HepG2 (cell line): ENCODE results near the gene SH2D6. TPM values are rescaled to one million over a fixed set of nuclear protein-coding genes. Genes with fewer than 3 reads are reported as not detected.

ENCODE experiments used
- ATAC-seq: fragments of 200-7000 bp; cut with Tn5 transposase; 3 replicates; pipeline ENCODE4 v1.9.1; 2020; ENCODE audit warnings: mild to moderate bottlenecking, moderate library complexity
- BruUV-seq: library from RNA; stranded (reverse); fragments of 400-500 nt; replicated peaks from 2 replicates; lab custom pipeline; 2021; lab: Mats Ljungman, UMichigan
- CTCF ChIA-PET: fragments of 300-600 bp; formaldehyde crosslinking; extraction: SDS; loops from one replicate; lab custom pipeline; 2021; ENCODE audit warnings: low total read pairs, inconsistent platforms, low intra/inter-chr PET ratio; lab: Yijun Ruan, JAX
- POLR2A ChIA-PET: fragments of 350-600 bp; sonication (Branson Sonifier 250); formaldehyde crosslinking; loops from one replicate; lab custom pipeline; 2020; ENCODE audit warnings: antibody characterized with exemption, inconsistent platforms; lab: Yijun Ruan, JAX
- DNase-seq: peaks from one replicate; pipeline ENCODE4 v3.0.0-alpha.2; 2015; ENCODE audit warnings: low spot score
- FAIRE-seq: peaks from 3 replicates; lab custom pipeline; 2011; peaks lifted over from hg19 to GRCh38; lab: Jason Lieb, UNC
- H2AFZ ChIP-seq: one replicate; pipeline ENCODE4 v1.6.1; 2011; ENCODE audit warnings: low read length, inconsistent platforms
- H3K27ac ChIP-seq: fragments of 300-600 bp; 3 replicates; pipeline ENCODE4 v1.8.0; 2011; ENCODE audit warnings: mixed run types, mild to moderate bottlenecking, mixed read lengths, low read length, inconsistent platforms; ENCODE audit not compliant: insufficient read depth; ENCODE audit errors: extremely low read length
- H3K27me3 ChIP-seq, 2 experiments: fragments of 200-600 bp in 1 of 2; 2 replicates in 1 of 2; 3 replicates in 1 of 2; pipeline versions ENCODE4 v1.6.0 to v1.8.0; 2011; ENCODE audit warnings: low read length in 2 of 2, mild to moderate bottlenecking in 2 of 2, moderate library complexity in 2 of 2, inconsistent platforms in 1 of 2; ENCODE audit not compliant: insufficient read depth in 2 of 2, control insufficient read depth in 1 of 2
- H3K36me3 ChIP-seq, 2 experiments: fragments of 200-600 bp in 1 of 2; replicated peaks in 1 of 2; 2 replicates in 1 of 2; 3 replicates in 1 of 2; pipeline versions ENCODE4 v1.5.1 to v1.8.0; 2011; ENCODE audit warnings: low read length in 2 of 2, inconsistent platforms in 1 of 2; ENCODE audit not compliant: insufficient read depth in 2 of 2, control insufficient read depth in 1 of 2
- H3K4me1 ChIP-seq: 2 replicates; pipeline ENCODE4 v1.5.1; 2012; ENCODE audit warnings: low read length, inconsistent platforms; ENCODE audit not compliant: insufficient read depth
- H3K4me2 ChIP-seq: 2 replicates; pipeline ENCODE4 v1.6.0; 2011; ENCODE audit warnings: low read depth, low read length, inconsistent platforms
- H3K4me3 ChIP-seq, 3 experiments: fragments of 200-600 bp in 1 of 3; sonication (generic), shearing (Covaris generic) in 1 of 3; replicated peaks in 1 of 3; 2 replicates each; pipeline ENCODE4 v1.5.1; 2011 to 2016; ENCODE audit warnings: low read length in 3 of 3, inconsistent platforms in 2 of 3, low read depth in 2 of 3, mild to moderate bottlenecking in 2 of 3, control low read depth in 1 of 3, mixed read lengths in 1 of 3; ENCODE audit not compliant: insufficient read depth in 1 of 3
- H3K79me2 ChIP-seq: one replicate; pipeline ENCODE4 v1.6.1; 2011; ENCODE audit warnings: low read length, inconsistent platforms; ENCODE audit not compliant: insufficient read depth
- H3K9ac ChIP-seq: 2 replicates; pipeline ENCODE4 v1.6.0; 2011; ENCODE audit warnings: mild to moderate bottlenecking, low read depth, low read length, inconsistent platforms; ENCODE audit not compliant: insufficient read depth
- H3K9me3 ChIP-seq: 2 replicates; pipeline ENCODE4 v1.5.1; 2012; ENCODE audit warnings: mild to moderate bottlenecking, low read length
- H4K20me1 ChIP-seq: 2 replicates; pipeline ENCODE4 v1.6.0; 2011; ENCODE audit warnings: inconsistent platforms, mild to moderate bottlenecking, low read length, moderate library complexity; ENCODE audit not compliant: insufficient read depth
- CHD4 ChIP-seq: fragments of 200-600 bp; sonication (generic); IDR thresholded peaks from 2 replicates; pipeline ENCODE4 v1.7.0; 2017; ENCODE audit warnings: mild to moderate bottlenecking, low read length, borderline replicate concordance
- FLYWCH1 ChIP-seq: sonication (generic); formaldehyde crosslinking; IDR thresholded peaks from 2 replicates; pipeline ENCODE4 v1.8.1; 2023; ENCODE audit warnings: mild to moderate bottlenecking, missing genetic modification reagents
- GABPA ChIP-seq, 2 experiments: IDR thresholded peaks; 2 replicates each; pipeline ENCODE4 v1.6.1; 2011 to 2016; ENCODE audit warnings: low read depth in 2 of 2, low read length in 1 of 2, missing biosample characterization in 1 of 2, missing genetic modification characterization in 1 of 2
- HIC2 ChIP-seq: sonication (generic); formaldehyde crosslinking; IDR thresholded peaks from 2 replicates; pipeline ENCODE4 v1.9.0; 2022; ENCODE audit warnings: low read depth, missing genetic modification reagents
- HNRNPL ChIP-seq: fragments of 200-400 bp; formaldehyde crosslinking; IDR thresholded peaks from 2 replicates; pipeline ENCODE4 v1.6.1; 2017; ENCODE audit warnings: mild to moderate bottlenecking, low read depth, low read length
- HNRNPUL1 ChIP-seq: fragments of 200-400 bp; formaldehyde crosslinking; IDR thresholded peaks from 2 replicates; pipeline ENCODE4 v1.6.1; 2017; ENCODE audit warnings: low read depth, mild to moderate bottlenecking, low read length, moderate library complexity
- JUN ChIP-seq: sonication (generic); formaldehyde crosslinking; IDR thresholded peaks from 2 replicates; pipeline ENCODE4 v1.4.0; 2020; ENCODE audit warnings: mild to moderate bottlenecking, missing genetic modification reagents
- MBD4 ChIP-seq: IDR thresholded peaks from 2 replicates; pipeline ENCODE4 v1.6.1; 2012; ENCODE audit warnings: low read length, inconsistent platforms, borderline replicate concordance
- WGBS: methylation state at CpG from one replicate; pipeline ENCODE4 v1.1.6; 2017; ENCODE audit warnings: low lambda C conversion rate; 5-methylcytosine and 5-hydroxymethylcytosine counted together
- in situ Hi-C: cut with HindIII; loops from 2 replicates; pipeline ENCODE4 v1.10.0; 2017; ENCODE audit warnings: low pct_unique_long_range_greater_than_20kb; ENCODE audit not compliant: extremely low pct_ligation_motif_present
- intact Hi-C: fragments of 100-400 bp; cut with micrococcal nuclease; formaldehyde crosslinking; loops from one replicate; pipeline ENCODE4 v1.10.0; 2022; ENCODE audit not compliant: unreplicated experiment
- polyA plus RNA-seq, 8 experiments: library from polyadenylated mRNA; depleted of rRNA in 3 of 8; stranded (reverse) in 7 of 8; unstranded in 1 of 8; fragments of >200 nt; fragmentation: Illumina TruSeq in 4 of 8; extraction: Trizol in 4 of 8; gene quantifications; 2 replicates each; pipeline versions ENCODE4 v1.2.1 to v1.2.3, GENCODE V29; 2011 to 2016; ENCODE audit warnings: low read depth in 4 of 8, missing spikeins in 1 of 8, mixed read lengths in 1 of 8; ENCODE audit not compliant: insufficient read depth in 1 of 8
- total RNA-seq, 5 experiments: library from RNA; depleted of rRNA; stranded (reverse); fragments of >200 nt; fragmentation: Illumina TruSeq; extraction: Trizol; gene quantifications; 2 replicates each; pipeline ENCODE4 v1.2.3, GENCODE V29; 2016; ENCODE audit warnings: low read depth in 1 of 5

SH2D6 gene
- total and polyA plus RNA-seq, 2 of the 13 experiments (the other 11 are each of a cell fraction or from before 2014, with no cell fraction given), result 0.11 to 0.26 TPM

- no peaks in the 10 kb centered on the region for H3K36me3 ChIP-seq
- 33% methylated on average over 3 of the region's 3 CpGs for WGBS
- POLR2A ChIA-PET, result interaction anchor here (3.6 kb wide), 1 partner anchor 113 kb away, joined by 10 read pairs; the partner anchor contains the start of gene MAT2A
- no peaks in the 10 kb centered on the region for H4K20me1 ChIP-seq
- no peaks in the 10 kb centered on the region for H3K79me2 ChIP-seq
- CTCF ChIA-PET, result no interaction called here
- no peak overlapping the region for H2AFZ ChIP-seq
- peaks cover 55% of the 10 kb centered on the region for H3K4me1 ChIP-seq
- H3K4me3 ChIP-seq, result no peak overlapping the region
- ATAC-seq (no peak), DNase-seq (no peak), FAIRE-seq (no peak)
- H3K4me2 ChIP-seq, result no peak overlapping the region
- BruUV-seq, result no TSS peak
- peaks cover 3 to 29% of the 10 kb centered on the region in 2 experiments; a peak in 4 of 5 replicates for H3K27me3 ChIP-seq
- no peak overlapping the region for H3K27ac ChIP-seq
- H3K9ac ChIP-seq, result no peak overlapping the region
- no peaks in the 10 kb centered on the region for H3K9me3 ChIP-seq
- intact Hi-C loops (no loop called here), in situ Hi-C loops (no loop called here)
- TF ChIP-seq HNRNPUL1 (no peak), JUN (CRISPR knock-in tag) (no peak), FLYWCH1 (CRISPR knock-in tag) (no peak), GABPA (IDR thresholded peaks at IDR 0.05; ENCODE audit: low read depth, low read length) (no peak), GABPA (CRISPR knock-in tag; IDR thresholded peaks at IDR 0.05; ENCODE audit: low read depth) (no peak), CHD4 (no peak)
Observed at GRCh38 chr2:85425588-85425987, 7.1 kb downstream of the SH2D6 start.

GRCh38 chr2:85427300-85427835 lies 8.9 kb downstream of the SH2D6 start:
- no TSS peak for BruUV-seq
- FAIRE-seq (no peak), ATAC-seq (no peak), DNase-seq (no peak)
- Histone ChIP-seq H3K36me3 (no peaks in the 10 kb centered on the region), H2AFZ (no peak overlapping the region), H4K20me1 (no peaks in the 10 kb centered on the region), H3K27me3 (peaks cover 4 to 39% of the 10 kb centered on the region in 2 experiments; a peak in 4 of 5 replicates), H3K9ac (no peak overlapping the region), H3K79me2 (no peaks in the 10 kb centered on the region), H3K4me2 (no peak overlapping the region), H3K27ac (no peak overlapping the region), H3K4me3 (no peak overlapping the region), H3K4me1 (peaks cover 37% of the 10 kb centered on the region), H3K9me3 (no peaks in the 10 kb centered on the region)
- in situ Hi-C loops (no loop called here), intact Hi-C loops (no loop called here)
- TF ChIP-seq MBD4, result no peak
- peak; percentile 79 for TF ChIP-seq HNRNPL
- TF ChIP-seq HIC2 (CRISPR knock-in tag), result peak; percentile 80
- POLR2A ChIA-PET, result interaction anchor here (0.8 to 4.7 kb wide), 4 partner anchors 8 to 112 kb away, joined by 3 to 32 read pairs (median 10); partner anchors contain the start of genes MAT2A and SH2D6
- WGBS, result 13% methylated on average over 3 of the region's 3 CpGs
- CTCF ChIA-PET, result no interaction called here
